HG02970 (cell line): ENCODE data around the gene TNFRSF6B.
"Not testable (repeated sequence)": the region's sequence is repeated elsewhere in the genome, so short reads cannot be mapped to it uniquely, and the experiment has no call there.

ENCODE experiments used
- ATAC-seq: cut with Tn5 transposase; IDR thresholded peaks from one replicate; pipeline ENCODE4 v1.9.1; 2021; ENCODE audit warnings: mild to moderate bottlenecking, moderate library complexity, moderate number of reproducible peaks; ENCODE audit not compliant: unreplicated experiment, low FRiP score

TNFRSF6B gene

GRCh38 chr20:63696628-63697356 lies at the start of gene TNFRSF6B:
Gene TNFRSF6B (plus strand): TSS chr20:63696652. CDS start chr20:63696768, 116 bp downstream.
- no peak for ATAC-seq

- ATAC-seq: no peak
Measured at GRCh38 chr20:63648190-63648589, 48.3 kb upstream of the TNFRSF6B start.

- no peak for ATAC-seq
Measured at GRCh38 chr20:63648895-63649589, 47.4 kb upstream of the TNFRSF6B start.

GRCh38 chr20:63650486-63650885 lies 46.0 kb upstream of the TNFRSF6B start:
- not testable (repeated sequence) for ATAC-seq

- no peak for ATAC-seq
Measured at GRCh38 chr20:63651942-63652191, 44.6 kb upstream of the TNFRSF6B start.

GRCh38 chr20:63652192-63652980 lies 44.1 kb upstream of the TNFRSF6B start:
- no peak for ATAC-seq

GRCh38 chr20:63653041-63653973 lies 43.1 kb upstream of the TNFRSF6B start, which contains the start of gene STMN3:
Gene STMN3 (minus strand): TSS chr20:63653424. CDS start chr20:63653345, 79 bp downstream.
- no peak for ATAC-seq

- no peak for ATAC-seq
Measured at GRCh38 chr20:63653974-63654668, 42.3 kb upstream of the TNFRSF6B start.

- no peak for ATAC-seq
Measured at GRCh38 chr20:63655249-63655648, 41.2 kb upstream of the TNFRSF6B start.

GRCh38 chr20:63656451-63656850 lies 40.0 kb upstream of the TNFRSF6B start:
- no peak for ATAC-seq

- ATAC-seq: no peak
Measured at GRCh38 chr20:63657260-63657936, 39.1 kb upstream of the TNFRSF6B start.

- ATAC-seq: peak; percentile 91
Measured at GRCh38 chr20:63657937-63658748, 38.3 kb upstream of the TNFRSF6B start, which contains the start of gene RTEL1. Gene RTEL1 (plus strand): TSS chr20:63658312. CDS start chr20:63659403, 1,091 bp downstream.

GRCh38 chr20:63658749-63659187 lies 37.7 kb upstream of the TNFRSF6B start:
- ATAC-seq: no peak

GRCh38 chr20:63659370-63659769 lies 37.1 kb upstream of the TNFRSF6B start:
- ATAC-seq: no peak

- not testable (repeated sequence) for ATAC-seq
Measured at GRCh38 chr20:63660174-63660573, 36.3 kb upstream of the TNFRSF6B start.

GRCh38 chr20:63660622-63661021 lies 35.8 kb upstream of the TNFRSF6B start:
- no peak for ATAC-seq

GRCh38 chr20:63661108-63661507 lies 35.3 kb upstream of the TNFRSF6B start:
- ATAC-seq: no peak
